Measurements from ENCODE around the gene SBK2.

GRCh38 chr19:55520691-55521292 lies 16.1 kb downstream of the SBK2 start:
- TF ChIP-seq CTCF (IDR thresholded peaks at IDR 0.05; ENCODE audit: extremely low read depth in 1 of 2, insufficient read depth in 1 of 2, low read depth in 1 of 2, low read length in 2 of 2) (no peak), POLR2AphosphoS5 (IDR thresholded peaks at IDR 0.05; ENCODE audit: insufficient read depth, low read depth, low read length) (no peak)

All from endothelial cell of umbilical vein (primary cell).